GM18867 (cell line): Measurements from ENCODE around the gene MRPL39.
"Not testable (repeated sequence)": the region's sequence is repeated elsewhere in the genome, so short reads cannot be mapped to it uniquely, and the experiment has no call there.

Experiments
- ATAC-seq: cut with Tn5 transposase; IDR thresholded peaks from one replicate; pipeline ENCODE4 v1.9.1; 2021; ENCODE audit warnings: mild to moderate bottlenecking, moderate library complexity; ENCODE audit not compliant: unreplicated experiment

Gene MRPL39

GRCh38 chr21:25607151-25608043 lies at the start of gene MRPL39:
Gene MRPL39, minus strand, starts transcription at chr21:25607481. Its CDS starts 6 bp downstream, at chr21:25607475.
- ATAC-seq: peak; percentile 95

GRCh38 chr21:25656412-25656811 lies 49.1 kb upstream of the MRPL39 start:
- no peak for ATAC-seq

DNA sequence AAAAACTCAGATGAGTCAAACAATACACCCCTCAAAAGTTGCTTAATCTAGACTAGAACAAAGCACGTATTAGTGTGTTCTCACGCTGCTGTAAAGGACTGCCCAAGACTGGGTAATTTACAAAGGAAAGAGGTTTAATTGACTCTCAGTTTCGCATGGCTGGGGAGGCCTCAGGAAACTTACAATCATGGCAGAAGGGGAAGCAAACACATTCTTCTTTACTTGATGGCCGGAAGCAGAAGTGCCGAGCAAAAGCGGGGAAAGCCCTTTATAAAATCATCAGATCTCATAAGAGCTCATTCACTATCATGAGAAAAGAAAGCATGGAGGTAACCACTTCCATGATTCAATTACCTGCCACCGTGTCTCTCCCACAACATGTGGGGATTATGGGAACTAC lies 41.9 kb upstream of the MRPL39 start:
- ATAC-seq: no peak

- no peak for ATAC-seq
These were observed 40.4 kb upstream of the MRPL39 start for GRCh38 chr21:25647647-25648046.

- no peak for ATAC-seq
These were observed 39.2 kb upstream of the MRPL39 start for GRCh38 chr21:25646474-25646873.

DNA sequence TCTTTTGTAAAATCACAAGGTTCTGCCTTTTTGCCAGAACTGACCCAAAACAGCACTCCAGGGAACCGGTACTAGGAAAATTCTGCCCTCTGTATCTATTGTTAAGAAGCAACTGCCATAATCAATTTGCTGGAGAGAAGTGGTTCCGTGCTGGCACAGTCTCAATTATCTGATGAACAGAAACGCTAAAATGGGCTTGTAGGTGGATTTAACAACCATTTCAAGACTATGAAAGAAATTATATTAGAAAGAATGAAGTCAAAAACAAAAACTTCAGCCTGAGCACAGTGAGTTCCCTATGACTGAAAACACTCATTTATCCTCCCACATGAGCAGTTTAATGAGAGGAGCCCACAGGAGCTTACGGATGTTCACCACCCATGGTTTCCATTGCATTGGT lies 36.2 kb upstream of the MRPL39 start:
- no peak for ATAC-seq

GRCh38 chr21:25640943-25641292 lies 33.6 kb upstream of the MRPL39 start:
- no peak for ATAC-seq

- ATAC-seq: no peak
These were observed 33.1 kb upstream of the MRPL39 start for GRCh38 chr21:25640202-25640942.

GRCh38 chr21:25639551-25640201 lies 32.4 kb upstream of the MRPL39 start:
- ATAC-seq: peak; percentile 76

- peak; percentile 44 for ATAC-seq
These were observed 31.6 kb upstream of the MRPL39 start, which contains the start of gene JAM2 for GRCh38 chr21:25638660-25639550. Gene JAM2, plus strand, starts transcription at chr21:25639258. Its CDS starts 564 bp downstream, at chr21:25639822.

DNA sequence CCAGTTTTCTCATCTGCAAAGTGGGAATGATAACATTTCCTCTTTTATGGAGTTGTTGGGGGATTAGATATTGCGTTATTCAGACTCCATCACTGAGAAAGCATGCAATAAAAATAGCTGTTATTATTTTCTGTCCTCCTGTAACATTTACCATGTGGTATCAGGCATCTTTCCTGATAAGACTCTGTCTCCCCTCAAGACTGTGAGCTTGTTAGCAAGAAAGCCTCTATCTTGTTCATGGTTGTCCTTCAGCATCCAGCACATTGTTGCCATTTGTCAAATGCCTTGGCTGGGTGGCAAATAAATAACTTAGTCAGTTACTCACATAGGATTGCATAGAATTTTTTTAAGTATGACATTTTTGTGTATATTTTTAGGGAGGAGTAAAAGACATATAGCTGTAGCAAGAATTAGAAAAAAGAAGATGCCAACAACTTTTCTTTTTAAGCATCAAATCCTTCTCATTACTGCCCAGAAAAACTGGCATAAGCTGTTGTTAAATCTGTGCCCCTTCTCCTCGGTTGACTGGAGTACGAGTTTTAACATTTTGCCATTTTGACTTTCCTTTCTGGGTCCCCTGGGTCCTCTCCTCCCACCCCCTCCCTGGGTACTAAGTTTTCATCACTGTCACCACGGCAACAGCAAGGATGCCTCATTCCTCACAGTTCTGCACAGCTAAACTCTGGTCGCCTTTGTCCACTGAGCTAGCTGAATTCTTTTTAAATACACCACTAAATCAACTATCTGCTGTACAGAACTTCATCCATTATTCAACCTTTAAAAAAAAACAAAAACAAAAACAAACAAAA lies 30.8 kb upstream of the MRPL39 start:
- ATAC-seq: no peak

- ATAC-seq: no peak
These were observed 29.4 kb upstream of the MRPL39 start for GRCh38 chr21:25636727-25637126.

- ATAC-seq: no peak
These were observed 28.0 kb upstream of the MRPL39 start for GRCh38 chr21:25635310-25635709.

DNA sequence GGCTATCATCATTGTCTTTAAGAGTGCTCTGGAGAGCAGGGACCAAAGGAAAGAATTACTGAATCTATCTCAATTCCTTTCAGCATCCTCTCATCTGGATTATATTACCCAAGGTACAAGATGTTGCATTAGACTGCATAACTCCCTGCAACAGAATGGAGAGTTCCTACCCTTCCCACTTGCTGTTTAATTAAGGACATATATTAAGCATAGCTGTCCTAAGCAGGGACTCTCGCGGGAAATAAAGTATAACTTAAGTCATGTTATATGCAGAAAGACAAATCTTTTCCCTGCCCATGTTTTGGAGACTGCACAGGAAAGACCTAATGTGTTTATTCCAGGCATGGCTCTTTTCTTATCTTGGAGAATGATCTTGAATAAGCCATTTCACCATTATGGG lies 25.0 kb upstream of the MRPL39 start:
- ATAC-seq: no peak

- ATAC-seq: no peak
These were observed 19.5 kb upstream of the MRPL39 start for GRCh38 chr21:25626757-25627156.

DNA sequence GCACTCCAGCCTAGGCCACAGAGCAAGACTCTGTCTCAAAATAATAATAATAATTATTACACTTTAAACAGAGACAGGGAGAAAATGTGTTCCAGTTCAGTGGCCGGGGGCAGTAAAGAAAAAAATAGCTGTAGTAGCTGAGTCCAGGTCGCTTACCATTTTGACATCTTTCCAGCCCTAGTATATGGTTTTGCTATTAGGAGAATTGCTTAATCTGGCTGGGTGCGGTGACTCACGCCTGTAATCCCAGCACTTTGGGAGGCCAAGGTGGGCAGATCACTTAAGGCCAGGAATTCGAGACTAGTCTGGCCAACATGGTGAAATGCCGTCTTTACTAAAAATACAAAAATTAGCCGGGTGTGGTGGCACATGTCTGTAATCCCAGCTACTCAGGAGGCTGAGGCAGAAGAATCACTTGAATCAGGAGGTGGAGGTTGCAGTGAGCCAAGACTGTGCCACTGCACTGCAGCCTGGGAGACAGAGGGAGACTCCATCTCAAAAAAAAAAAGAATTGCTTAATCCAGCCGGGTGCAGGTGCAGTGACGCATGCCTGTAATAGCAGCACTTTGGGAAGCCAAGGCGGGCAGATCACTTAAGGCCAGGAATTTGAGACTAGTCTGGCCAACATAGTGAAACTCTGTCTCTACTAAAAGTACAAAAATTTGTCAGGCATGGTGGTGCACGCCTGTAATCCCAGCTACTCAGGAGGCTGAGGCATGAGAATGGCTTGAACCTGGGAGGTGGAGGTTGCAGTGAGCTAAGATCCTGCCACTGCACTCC lies 18.7 kb upstream of the MRPL39 start:
- not testable (repeated sequence) for ATAC-seq

DNA sequence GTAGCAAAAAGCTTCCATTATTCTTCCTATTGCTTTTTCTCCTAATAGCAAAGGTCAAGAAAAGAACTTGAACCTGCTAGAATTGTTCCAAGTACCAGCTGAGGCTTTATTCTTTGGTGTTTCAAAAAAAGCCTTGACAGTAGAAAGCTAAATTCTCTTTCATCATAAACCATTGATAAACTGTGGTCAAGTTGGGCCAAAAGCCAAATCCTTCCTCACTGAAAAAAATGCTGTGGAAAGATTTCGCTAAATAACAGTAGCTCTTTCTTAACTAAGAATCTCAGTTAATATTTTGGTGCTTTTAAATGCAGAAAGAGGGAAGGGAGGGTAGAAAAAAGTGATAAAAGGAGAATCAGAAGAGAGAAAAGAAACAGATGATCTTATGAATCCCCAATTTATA lies 17.8 kb upstream of the MRPL39 start:
- ATAC-seq: no peak

DNA sequence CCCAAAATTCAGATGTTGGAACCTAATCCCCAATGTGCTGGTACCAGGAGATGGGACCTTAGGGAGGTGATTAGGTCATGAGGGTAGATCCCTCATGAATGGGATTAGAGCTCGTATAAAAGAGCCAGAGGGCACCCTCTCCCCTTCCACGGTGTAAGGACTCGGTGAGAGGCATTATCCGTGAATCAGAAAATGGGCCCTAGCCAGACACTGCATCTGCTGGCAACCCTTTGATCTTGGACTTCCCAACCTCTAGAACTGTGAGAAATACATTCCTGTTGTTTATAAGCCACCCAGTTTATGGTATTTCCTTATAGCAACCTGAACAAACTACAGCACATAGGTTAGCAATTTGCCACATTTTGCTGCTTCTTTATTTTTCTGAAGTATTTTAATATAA lies 17.2 kb upstream of the MRPL39 start:
- ATAC-seq: no peak

GRCh38 chr21:25619198-25619597 lies 11.9 kb upstream of the MRPL39 start:
- no peak for ATAC-seq
